Measurements from ENCODE around the gene S100P. TPM values are rescaled to one million over a fixed set of nuclear protein-coding genes. Genes with fewer than 3 reads are reported as not detected.

Gene S100P
- total and polyA plus RNA-seq, 2 donors (not counting 1 experiment from before 2014, with no cell fraction given) = 0.07 TPM; not detected in 1

DNA sequence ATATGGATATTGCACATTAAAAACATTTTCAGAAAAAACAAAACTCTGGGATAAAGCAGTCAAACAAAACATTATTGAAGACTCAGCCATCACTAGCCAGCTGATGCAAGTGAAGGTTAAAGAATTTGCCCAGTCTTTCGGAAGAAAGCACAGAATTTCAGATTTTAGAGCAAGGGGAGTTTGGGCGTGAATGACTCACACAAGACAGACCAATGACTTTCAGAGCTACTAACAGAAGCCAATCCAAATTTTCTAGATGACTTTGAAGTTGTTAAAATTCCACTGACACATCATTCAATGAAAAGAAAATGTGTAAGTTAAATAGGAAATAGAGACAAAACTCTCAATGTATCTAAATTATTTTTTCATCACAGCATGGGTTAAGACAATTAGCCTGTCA is 12.0 kb downstream of the S100P start:
- peaks cover 65% of the 10 kb centered on the region for H3K79me2 ChIP-seq (ENCODE audit: control insufficient read depth, insufficient read depth, low read length)
- peaks cover 6 to 12% of the 10 kb centered on the region in 2 experiments for H3K36me3 ChIP-seq (replicated peaks in 1 of 2; ENCODE audit: control extremely low read depth in 1 of 2, control insufficient read depth in 1 of 2, extremely low read depth in 1 of 2, insufficient read depth in 2 of 2, low read length in 1 of 2)

DNA sequence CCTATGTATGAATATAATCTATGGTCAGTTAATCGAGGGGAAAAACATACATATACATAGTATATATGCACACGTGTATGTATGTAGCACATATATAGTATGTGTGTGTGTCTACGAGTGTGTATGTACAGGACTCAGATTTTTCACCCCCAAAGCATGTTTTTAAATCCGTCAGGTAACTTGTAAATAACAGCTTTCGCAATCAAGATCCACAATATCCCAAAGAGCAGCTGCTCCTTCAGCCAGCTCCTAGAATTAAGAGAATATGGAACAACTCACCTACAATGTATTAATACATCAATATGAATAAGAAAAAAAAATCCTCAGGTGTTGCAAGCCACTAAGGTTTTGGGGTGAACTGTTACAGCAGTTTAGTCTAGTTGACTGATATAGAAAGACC is 12.5 kb downstream of the S100P start:
- H3K27ac ChIP-seq (ENCODE audit: low read length in 2 of 2) = no peak overlapping the region
- H3K4me2 ChIP-seq (replicated peaks; ENCODE audit: low read depth, low read length, poor library complexity, severe bottlenecking) = no peak overlapping the region
- no peak overlapping the region for H3K4me3 Mint-ChIP-seq

More for the DNA sequence above, 12.0 kb downstream of the S100P start:
- peaks cover 4% of the 10 kb centered on the region for H4K20me1 ChIP-seq (ENCODE audit: control insufficient read depth, insufficient read depth, low read length, poor library complexity, severe bottlenecking)
- H2AFZ ChIP-seq (ENCODE audit: insufficient read depth, low read depth, low read length, poor library complexity, severe bottlenecking) = no peak overlapping the region
- Mint-ChIP-seq H3K4me3 (no peak overlapping the region), H3K4me1 (peaks cover 53% of the 10 kb centered on the region), H3K27ac (no peak overlapping the region), H3K27me3 (no peaks in the 10 kb centered on the region), H3K9me3 (ENCODE audit: insufficient read depth) (no peaks in the 10 kb centered on the region)
- H3K9me3 ChIP-seq (ENCODE audit: control extremely low read depth in 1 of 3, control insufficient read depth in 2 of 3, insufficient read depth in 1 of 3, low read length in 2 of 3) = peaks cover 0 to 5% (median 0%) of the 10 kb centered on the region in 3 donors
- intact Hi-C loops (cut with micrococcal nuclease) = no loop called here
- 100% methylated on average over 1 of the region's 2 CpGs for WGBS (ENCODE audit: insufficient coverage)
- DNase-seq = no peak
- TF ChIP-seq EZH2 (IDR thresholded peaks at IDR 0.05; ENCODE audit: borderline replicate concordance, insufficient read depth, low read depth, low read length, poor library complexity, severe bottlenecking) = no peak
- TF ChIP-seq, protein P1, sequence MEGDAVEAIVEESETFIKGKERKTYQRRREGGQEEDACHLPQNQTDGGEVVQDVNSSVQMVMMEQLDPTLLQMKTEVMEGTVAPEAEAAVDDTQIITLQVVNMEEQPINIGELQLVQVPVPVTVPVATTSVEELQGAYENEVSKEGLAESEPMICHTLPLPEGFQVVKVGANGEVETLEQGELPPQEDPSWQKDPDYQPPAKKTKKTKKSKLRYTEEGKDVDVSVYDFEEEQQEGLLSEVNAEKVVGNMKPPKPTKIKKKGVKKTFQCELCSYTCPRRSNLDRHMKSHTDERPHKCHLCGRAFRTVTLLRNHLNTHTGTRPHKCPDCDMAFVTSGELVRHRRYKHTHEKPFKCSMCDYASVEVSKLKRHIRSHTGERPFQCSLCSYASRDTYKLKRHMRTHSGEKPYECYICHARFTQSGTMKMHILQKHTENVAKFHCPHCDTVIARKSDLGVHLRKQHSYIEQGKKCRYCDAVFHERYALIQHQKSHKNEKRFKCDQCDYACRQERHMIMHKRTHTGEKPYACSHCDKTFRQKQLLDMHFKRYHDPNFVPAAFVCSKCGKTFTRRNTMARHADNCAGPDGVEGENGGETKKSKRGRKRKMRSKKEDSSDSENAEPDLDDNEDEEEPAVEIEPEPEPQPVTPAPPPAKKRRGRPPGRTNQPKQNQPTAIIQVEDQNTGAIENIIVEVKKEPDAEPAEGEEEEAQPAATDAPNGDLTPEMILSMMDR (IDR thresholded peaks at IDR 0.05) = no peak
- POLR2A ChIA-PET = no interaction called here
- CTCF ChIA-PET = interaction anchor here (1.2 kb wide), 1 partner anchor 11 kb away, joined by 4 read pairs; the partner anchor contains the start of gene BLOC1S4
- no peak overlapping the region for H3K4me2 ChIP-seq (replicated peaks; ENCODE audit: low read depth, low read length, poor library complexity, severe bottlenecking)
- H3K27ac ChIP-seq (ENCODE audit: low read length in 2 of 2) = no peak overlapping the region
- H3K4me1 ChIP-seq (ENCODE audit: control insufficient read depth in 2 of 2, insufficient read depth in 2 of 2, low read length in 2 of 2) = peaks cover 30 to 34% of the 10 kb centered on the region in 2 donors
- no peak for ATAC-seq (ENCODE audit: low read depth)
- no peak overlapping the region for H3K9ac ChIP-seq (ENCODE audit: low read length)
- no peaks in the 10 kb centered on the region for H3K27me3 ChIP-seq (replicated peaks in 1 of 4; ENCODE audit: control extremely low read depth in 1 of 4, control insufficient read depth in 3 of 4, insufficient read depth in 4 of 4, low read length in 3 of 4)
- no peak overlapping the region for H3K4me3 ChIP-seq (ENCODE audit: control extremely low read depth in 1 of 5, extremely low read depth in 1 of 5, insufficient read depth in 1 of 5, low read depth in 2 of 5, low read length in 4 of 5)

More for the DNA sequence above, 12.5 kb downstream of the S100P start:
- intact Hi-C loops (cut with micrococcal nuclease) = no loop called here
- no peak for TF ChIP-seq EZH2 (IDR thresholded peaks at IDR 0.05; ENCODE audit: borderline replicate concordance, insufficient read depth, low read depth, low read length, poor library complexity, severe bottlenecking)
- TF ChIP-seq, protein P1 (IDR thresholded peaks at IDR 0.05) = no peak
- ChIA-PET CTCF (interaction anchor here (1.2 kb wide), 2 partner anchors 10 to 12 kb away, joined by 3 to 4 read pairs; partner anchors contain the start of gene BLOC1S4), POLR2A (no interaction called here)
- DNase-seq = no peak
- Histone ChIP-seq H3K4me3 (ENCODE audit: control extremely low read depth in 1 of 5, extremely low read depth in 1 of 5, insufficient read depth in 1 of 5, low read depth in 2 of 5, low read length in 4 of 5) (no peak overlapping the region), H2AFZ (ENCODE audit: insufficient read depth, low read depth, low read length, poor library complexity, severe bottlenecking) (no peak overlapping the region), H3K9ac (ENCODE audit: low read length) (no peak overlapping the region), H3K36me3 (replicated peaks in 1 of 2; ENCODE audit: control extremely low read depth in 1 of 2, control insufficient read depth in 1 of 2, extremely low read depth in 1 of 2, insufficient read depth in 2 of 2, low read length in 1 of 2) (peaks cover 6 to 12% of the 10 kb centered on the region in 2 experiments), H3K4me1 (ENCODE audit: control insufficient read depth in 2 of 2, insufficient read depth in 2 of 2, low read length in 2 of 2) (peaks cover 32 to 36% of the 10 kb centered on the region in 2 donors), H4K20me1 (ENCODE audit: control insufficient read depth, insufficient read depth, low read length, poor library complexity, severe bottlenecking) (peaks cover 4% of the 10 kb centered on the region), H3K9me3 (ENCODE audit: control extremely low read depth in 1 of 3, control insufficient read depth in 2 of 3, insufficient read depth in 1 of 3, low read length in 2 of 3) (peaks cover 0 to 5% (median 0%) of the 10 kb centered on the region in 3 donors), H3K27me3 (replicated peaks in 1 of 4; ENCODE audit: control extremely low read depth in 1 of 4, control insufficient read depth in 3 of 4, insufficient read depth in 4 of 4, low read length in 3 of 4) (no peaks in the 10 kb centered on the region), H3K79me2 (ENCODE audit: control insufficient read depth, insufficient read depth, low read length) (peaks cover 65% of the 10 kb centered on the region)
- H3K4me1 Mint-ChIP-seq = peaks cover 58% of the 10 kb centered on the region
- no peaks in the 10 kb centered on the region for H3K27me3 Mint-ChIP-seq
- no CpG with 5 or more reads among the region's 5 CpGs for WGBS (ENCODE audit: insufficient coverage)
- peaks cover 3% of the 10 kb centered on the region for H3K9me3 Mint-ChIP-seq (ENCODE audit: insufficient read depth)
- no peak overlapping the region for H3K27ac Mint-ChIP-seq
- no peak for ATAC-seq (ENCODE audit: low read depth)

Data from B cell (primary cell).